K562 (cell line): ENCODE data around the gene NFATC1. TPM values are rescaled to one million over a fixed set of nuclear protein-coding genes. Genes with fewer than 3 reads are reported as not detected.
A peak's percentile ranks its signal among the peaks of the same experiment; 100 is the strongest.

Experiments
- ATF1 ChIP-seq, 2 experiments: fragments of 450-650 bp in 1 of 2; IDR thresholded peaks; 2 replicates each; pipeline ENCODE4 v1.6.1; 2016; ENCODE audit warnings: missing compliant biosample characterization in 1 of 2, missing genetic modification characterization in 1 of 2
- GABPA ChIP-seq: fragments of 200-800 bp; sonication (Bioruptor generic); conservative IDR thresholded peaks from 2 replicates; pipeline ENCODE4 v1.6.1; 2016; ENCODE audit warnings: low read depth, missing genetic modification characterization, missing compliant biosample characterization
- HNRNPLL ChIP-seq: fragments of 200-400 bp; formaldehyde crosslinking; IDR thresholded peaks from 2 replicates; pipeline ENCODE4 v1.6.1; 2017; ENCODE audit warnings: low read length, low read depth, mild to moderate bottlenecking; ENCODE audit not compliant: poor library complexity, severe bottlenecking
- HNRNPUL1 ChIP-seq: fragments of 200-400 bp; formaldehyde crosslinking; IDR thresholded peaks from 2 replicates; pipeline ENCODE4 v1.6.1; 2017; ENCODE audit warnings: low read length
- HOXB6 ChIP-seq: fragments of 250-450 bp; sonication (Bioruptor Pico); IDR thresholded peaks from 2 replicates; pipeline ENCODE4 v1.5.1; 2022; ENCODE audit warnings: mild to moderate bottlenecking, borderline replicate concordance
- NBN ChIP-seq: fragments of 450-650 bp; IDR thresholded peaks from 2 replicates; pipeline ENCODE4 v1.6.1; 2016; ENCODE audit warnings: low read depth, mild to moderate bottlenecking
- NCOA4 ChIP-seq: fragments of 450-650 bp; IDR thresholded peaks from 2 replicates; pipeline ENCODE4 v1.6.1; 2018; ENCODE audit warnings: mild to moderate bottlenecking; ENCODE audit not compliant: partially characterized antibody
- NR2C1 ChIP-seq, 2 experiments: fragments of 450-650 bp; IDR thresholded peaks; 2 replicates each; pipeline ENCODE4 v1.6.1; 2017; ENCODE audit warnings: mild to moderate bottlenecking in 2 of 2, antibody characterized with exemption in 1 of 2, inconsistent platforms in 1 of 2, missing compliant biosample characterization in 1 of 2, missing genetic modification characterization in 1 of 2
- NRF1 ChIP-seq, 2 experiments: fragments of 450-650 bp; IDR thresholded peaks in 1 of 2; conservative IDR thresholded peaks in 1 of 2; 2 replicates each; pipeline ENCODE4 v1.6.1; 2014; ENCODE audit warnings: mild to moderate bottlenecking in 2 of 2
- RB1 ChIP-seq: fragments of 450-650 bp; IDR thresholded peaks from 2 replicates; pipeline ENCODE4 v1.6.1; 2017; ENCODE audit warnings: low read depth, mild to moderate bottlenecking
- RBFOX2 ChIP-seq: fragments of 200-400 bp; formaldehyde crosslinking; IDR thresholded peaks from 2 replicates; pipeline ENCODE4 v1.6.1; 2017; ENCODE audit warnings: low read depth, mild to moderate bottlenecking, low read length, moderate library complexity
- RCOR1 ChIP-seq, 2 experiments: IDR thresholded peaks; 2 replicates each; pipeline ENCODE4 v1.6.1; 2012; ENCODE audit warnings: low read depth in 2 of 2, low read length in 2 of 2, borderline replicate concordance in 1 of 2, improper control_type of control experiment in 1 of 2
- ZEB2 ChIP-seq: fragments of 450-650 bp; IDR thresholded peaks from 2 replicates; pipeline ENCODE4 v1.6.1; 2016
- ZNF263 ChIP-seq: sonication (generic); formaldehyde crosslinking; IDR thresholded peaks from 2 replicates; pipeline ENCODE4 v1.8.0; 2022; ENCODE audit warnings: mild to moderate bottlenecking, missing genetic modification reagents, borderline replicate concordance
- polyA plus RNA-seq, 8 experiments: library from polyadenylated mRNA; depleted of rRNA in 4 of 8; stranded (reverse) in 5 of 8; unstranded in 3 of 8; fragments of >200 nt; fragmentation: Nextera tagmentation in 2 of 8; fragmentation: Illumina TruSeq in 1 of 8; extraction: Ambion mirVana in 2 of 8; extraction: Trizol in 1 of 8; gene quantifications; 2 replicates each; pipeline versions ENCODE4 v1.2.1 to v1.2.3, GENCODE V29; 2011 to 2014; ENCODE audit warnings: inconsistent platforms in 1 of 8, missing spikeins in 1 of 8
- total RNA-seq, 7 experiments: library from RNA; depleted of rRNA in 6 of 7; stranded (reverse); fragments of >200 nt in 6 of 7; fragmentation: Illumina TruSeq in 2 of 7; extraction: Trizol in 2 of 7; gene quantifications; 2 replicates each; pipeline versions ENCODE4 v1.2.1 to v1.2.3, GENCODE V29; 2011 to 2021; ENCODE audit warnings: low replicate concordance in 1 of 7
- TF ChIP-seq, protein P1 (sequence below): fragments of 450-650 bp; IDR thresholded peaks from 2 replicates; pipeline ENCODE4 v1.6.1; 2016; ENCODE audit warnings: low read depth
- TF ChIP-seq, protein P2 (sequence below): sonication (generic); formaldehyde crosslinking; IDR thresholded peaks from 2 replicates; pipeline ENCODE4 v1.8.1; 2023; ENCODE audit warnings: mild to moderate bottlenecking, missing genetic modification reagents, moderate library complexity
- TF ChIP-seq, protein P3 (sequence below): fragments of 200-800 bp; sonication (Bioruptor generic); IDR thresholded peaks from 2 replicates; pipeline ENCODE4 v1.6.1; 2017; ENCODE audit warnings: missing genetic modification characterization, missing compliant biosample characterization

Gene NFATC1
- total and polyA plus RNA-seq, 9 of the 15 experiments (the other 6 are each of a cell fraction or from before 2014, with no cell fraction given) = 1.1 to 16.4 (median 2.5) TPM

DNA sequence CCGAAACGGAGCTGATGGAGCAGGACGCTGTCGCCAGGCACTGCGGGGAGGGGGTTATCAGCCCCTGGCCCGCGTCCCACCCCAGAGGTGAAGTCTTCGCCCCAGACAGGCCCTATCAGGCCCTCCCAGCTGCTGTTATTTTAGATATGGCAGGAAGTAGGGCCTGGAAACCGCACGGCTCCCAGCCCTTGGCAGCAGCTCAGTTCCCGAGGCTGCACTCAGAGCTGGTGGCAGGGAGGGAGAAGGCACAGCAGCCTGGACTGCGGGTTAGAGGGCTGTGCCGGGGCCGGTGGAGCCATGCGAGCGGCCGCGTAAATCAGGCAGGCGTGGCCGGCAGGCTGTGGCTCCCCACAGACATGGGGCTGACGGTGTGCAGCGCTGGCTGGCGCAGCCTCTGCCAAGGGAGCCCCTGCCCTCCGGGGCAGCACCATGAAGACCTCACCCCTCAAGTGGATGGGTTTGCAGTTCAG lies 111.4 kb downstream of the NFATC1 start (continued):
- TF ChIP-seq, protein P1, sequence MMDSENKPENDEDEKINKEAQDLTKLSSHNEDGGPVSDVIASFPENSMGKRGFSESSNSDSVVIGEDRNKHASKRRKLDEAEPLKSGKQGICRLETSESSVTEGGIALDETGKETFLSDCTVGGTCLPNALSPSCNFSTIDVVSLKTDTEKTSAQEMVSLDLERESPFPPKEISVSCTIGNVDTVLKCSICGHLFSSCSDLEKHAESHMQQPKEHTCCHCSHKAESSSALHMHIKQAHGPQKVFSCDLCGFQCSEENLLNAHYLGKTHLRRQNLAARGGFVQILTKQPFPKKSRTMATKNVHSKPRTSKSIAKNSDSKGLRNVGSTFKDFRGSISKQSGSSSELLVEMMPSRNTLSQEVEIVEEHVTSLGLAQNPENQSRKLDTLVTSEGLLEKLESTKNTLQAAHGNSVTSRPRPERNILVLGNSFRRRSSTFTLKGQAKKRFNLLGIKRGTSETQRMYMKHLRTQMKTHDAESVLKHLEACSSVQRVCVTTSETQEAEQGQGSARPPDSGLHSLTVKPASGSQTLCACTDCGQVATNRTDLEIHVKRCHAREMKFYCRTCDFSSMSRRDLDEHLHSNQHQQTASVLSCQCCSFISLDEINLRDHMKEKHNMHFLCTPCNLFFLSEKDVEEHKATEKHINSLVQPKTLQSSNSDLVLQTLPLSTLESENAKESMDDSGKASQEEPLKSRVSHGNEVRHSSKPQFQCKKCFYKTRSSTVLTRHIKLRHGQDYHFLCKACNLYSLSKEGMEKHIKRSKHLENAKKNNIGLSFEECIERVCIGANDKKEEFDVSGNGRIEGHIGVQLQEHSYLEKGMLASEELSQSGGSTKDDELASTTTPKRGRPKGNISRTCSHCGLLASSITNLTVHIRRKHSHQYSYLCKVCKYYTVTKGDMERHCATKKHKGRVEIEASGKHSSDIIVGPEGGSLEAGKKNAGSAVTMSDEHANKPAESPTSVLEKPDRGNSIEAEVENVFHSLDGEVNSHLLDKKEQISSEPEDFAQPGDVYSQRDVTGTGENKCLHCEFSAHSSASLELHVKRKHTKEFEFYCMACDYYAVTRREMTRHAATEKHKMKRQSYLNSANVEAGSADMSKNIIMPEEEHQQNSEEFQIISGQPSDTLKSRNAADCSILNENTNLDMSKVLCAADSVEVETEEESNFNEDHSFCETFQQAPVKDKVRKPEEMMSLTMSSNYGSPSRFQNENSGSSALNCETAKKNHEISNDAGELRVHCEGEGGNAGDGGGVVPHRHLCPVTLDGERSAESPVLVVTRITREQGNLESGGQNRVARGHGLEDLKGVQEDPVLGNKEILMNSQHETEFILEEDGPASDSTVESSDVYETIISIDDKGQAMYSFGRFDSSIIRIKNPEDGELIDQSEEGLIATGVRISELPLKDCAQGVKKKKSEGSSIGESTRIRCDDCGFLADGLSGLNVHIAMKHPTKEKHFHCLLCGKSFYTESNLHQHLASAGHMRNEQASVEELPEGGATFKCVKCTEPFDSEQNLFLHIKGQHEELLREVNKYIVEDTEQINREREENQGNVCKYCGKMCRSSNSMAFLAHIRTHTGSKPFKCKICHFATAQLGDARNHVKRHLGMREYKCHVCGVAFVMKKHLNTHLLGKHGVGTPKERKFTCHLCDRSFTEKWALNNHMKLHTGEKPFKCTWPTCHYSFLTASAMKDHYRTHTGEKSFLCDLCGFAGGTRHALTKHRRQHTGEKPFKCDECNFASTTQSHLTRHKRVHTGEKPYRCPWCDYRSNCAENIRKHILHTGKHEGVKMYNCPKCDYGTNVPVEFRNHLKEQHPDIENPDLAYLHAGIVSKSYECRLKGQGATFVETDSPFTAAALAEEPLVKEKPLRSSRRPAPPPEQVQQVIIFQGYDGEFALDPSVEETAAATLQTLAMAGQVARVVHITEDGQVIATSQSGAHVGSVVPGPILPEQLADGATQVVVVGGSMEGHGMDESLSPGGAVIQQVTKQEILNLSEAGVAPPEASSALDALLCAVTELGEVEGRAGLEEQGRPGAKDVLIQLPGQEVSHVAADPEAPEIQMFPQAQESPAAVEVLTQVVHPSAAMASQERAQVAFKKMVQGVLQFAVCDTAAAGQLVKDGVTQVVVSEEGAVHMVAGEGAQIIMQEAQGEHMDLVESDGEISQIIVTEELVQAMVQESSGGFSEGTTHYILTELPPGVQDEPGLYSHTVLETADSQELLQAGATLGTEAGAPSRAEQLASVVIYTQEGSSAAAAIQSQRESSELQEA = no peak
- TF ChIP-seq, protein P2, sequence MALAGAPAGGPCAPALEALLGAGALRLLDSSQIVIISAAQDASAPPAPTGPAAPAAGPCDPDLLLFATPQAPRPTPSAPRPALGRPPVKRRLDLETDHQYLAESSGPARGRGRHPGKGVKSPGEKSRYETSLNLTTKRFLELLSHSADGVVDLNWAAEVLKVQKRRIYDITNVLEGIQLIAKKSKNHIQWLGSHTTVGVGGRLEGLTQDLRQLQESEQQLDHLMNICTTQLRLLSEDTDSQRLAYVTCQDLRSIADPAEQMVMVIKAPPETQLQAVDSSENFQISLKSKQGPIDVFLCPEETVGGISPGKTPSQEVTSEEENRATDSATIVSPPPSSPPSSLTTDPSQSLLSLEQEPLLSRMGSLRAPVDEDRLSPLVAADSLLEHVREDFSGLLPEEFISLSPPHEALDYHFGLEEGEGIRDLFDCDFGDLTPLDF = no peak
- TF ChIP-seq RCOR1 (IDR thresholded peaks at IDR 0.05; ENCODE audit: borderline replicate concordance in 1 of 2, low read depth in 2 of 2, low read length in 2 of 2) (peak in 1 of 2 experiments; percentile 68; a peak in 2 of 4 replicates), NRF1 (conservative IDR thresholded peaks at IDR 0.05 in 1 of 2, IDR thresholded peaks at IDR 0.05 in 1 of 2) (no peak), NR2C1 (IDR thresholded peaks at IDR 0.05) (no peak), NR2C1 (tag; IDR thresholded peaks at IDR 0.05) (no peak), ZEB2 (no peak), HNRNPLL (no peak), ZNF263 (CRISPR knock-in tag) (no peak), ATF1 (CRISPR knock-in tag; IDR thresholded peaks at IDR 0.05) (no peak), ATF1 (tag; IDR thresholded peaks at IDR 0.05) (no peak), HOXB6 (CRISPR knock-in tag) (no peak), GABPA (tag) (peak; percentile 52), HNRNPUL1 (no peak), RBFOX2 (peak; percentile 80), NBN (0 out of 2 replicates have a peak, but pooled peaks have one; percentile 22), RB1 (peak; percentile 43; the same call in 1 of the 2 replicates), NCOA4 (no peak)
- TF ChIP-seq, protein P3, sequence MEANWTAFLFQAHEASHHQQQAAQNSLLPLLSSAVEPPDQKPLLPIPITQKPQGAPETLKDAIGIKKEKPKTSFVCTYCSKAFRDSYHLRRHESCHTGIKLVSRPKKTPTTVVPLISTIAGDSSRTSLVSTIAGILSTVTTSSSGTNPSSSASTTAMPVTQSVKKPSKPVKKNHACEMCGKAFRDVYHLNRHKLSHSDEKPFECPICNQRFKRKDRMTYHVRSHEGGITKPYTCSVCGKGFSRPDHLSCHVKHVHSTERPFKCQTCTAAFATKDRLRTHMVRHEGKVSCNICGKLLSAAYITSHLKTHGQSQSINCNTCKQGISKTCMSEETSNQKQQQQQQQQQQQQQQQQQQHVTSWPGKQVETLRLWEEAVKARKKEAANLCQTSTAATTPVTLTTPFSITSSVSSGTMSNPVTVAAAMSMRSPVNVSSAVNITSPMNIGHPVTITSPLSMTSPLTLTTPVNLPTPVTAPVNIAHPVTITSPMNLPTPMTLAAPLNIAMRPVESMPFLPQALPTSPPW = peak; percentile 83
